Stimulated activated CD4-positive, alpha-beta T cell treated with anti-CD3 and anti-CD28 coated beads, TNF-alpha, amount 100 ng/mL, for 4 hours (primary cell): ENCODE measurements around the gene PLTP.
"Not testable (repeated sequence)": the region's sequence is repeated elsewhere in the genome, so short reads cannot be mapped to it uniquely, and the experiment has no call there.

Experiments
- DNase-seq, 3 experiments: peaks; one replicate each; pipeline ENCODE4 v3.0.0-alpha.2; 2020; ENCODE audit warnings: low read depth in 3 of 3

The PLTP gene

DNA sequence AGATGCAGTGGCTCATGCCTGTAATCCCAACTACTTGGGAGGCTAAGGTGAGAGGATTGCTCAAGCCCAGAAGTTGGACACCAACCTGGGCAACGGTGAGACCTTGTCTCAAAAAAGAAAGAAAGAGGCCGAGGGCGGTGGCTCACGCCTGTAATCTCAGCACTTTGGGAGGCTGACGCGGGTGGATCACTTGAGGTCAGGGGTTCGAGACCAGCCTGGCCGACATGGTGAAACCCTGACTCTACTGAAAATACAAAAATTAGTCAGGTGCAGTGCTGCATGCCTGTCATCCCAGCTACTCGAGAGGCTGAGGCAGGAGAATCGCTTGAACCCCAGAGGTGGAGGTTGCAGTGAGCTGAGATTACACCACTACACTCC is 37.9 kb downstream of the PLTP start:
- DNase-seq: not testable (repeated sequence)

- DNase-seq: no peak
Measured at GRCh38 chr20:45873409-45874103, 38.4 kb downstream of the PLTP start.

GRCh38 chr20:45872626-45873025 is 39.3 kb downstream of the PLTP start:
- no peak for DNase-seq

GRCh38 chr20:45867819-45868176 is 44.2 kb downstream of the PLTP start:
- no peak for DNase-seq

GRCh38 chr20:45867136-45867818 is 44.7 kb downstream of the PLTP start:
- DNase-seq: no peak

DNA sequence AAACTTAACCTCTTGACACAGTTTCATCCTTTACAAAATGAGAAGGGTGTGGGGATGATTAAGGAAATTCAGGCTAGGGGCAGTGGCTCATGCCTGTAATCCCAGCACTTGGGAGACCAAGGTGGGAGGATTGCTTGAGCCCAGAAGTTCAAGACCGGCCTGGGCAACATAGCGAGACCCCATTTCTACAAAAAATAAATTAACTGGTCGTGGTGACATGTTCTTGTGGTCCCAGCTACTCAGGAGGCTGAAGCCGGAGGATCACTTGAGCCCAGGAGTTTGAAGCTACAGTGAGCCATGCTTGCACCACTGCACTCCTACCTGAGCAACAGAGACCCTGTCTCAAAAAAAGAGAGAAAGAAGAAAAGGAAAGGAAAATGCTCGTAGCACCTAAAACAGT is 45.5 kb downstream of the PLTP start:
- DNase-seq: no peak

- no peak for DNase-seq
Measured at GRCh38 chr20:45863543-45864470, 48.1 kb downstream of the PLTP start.

DNA sequence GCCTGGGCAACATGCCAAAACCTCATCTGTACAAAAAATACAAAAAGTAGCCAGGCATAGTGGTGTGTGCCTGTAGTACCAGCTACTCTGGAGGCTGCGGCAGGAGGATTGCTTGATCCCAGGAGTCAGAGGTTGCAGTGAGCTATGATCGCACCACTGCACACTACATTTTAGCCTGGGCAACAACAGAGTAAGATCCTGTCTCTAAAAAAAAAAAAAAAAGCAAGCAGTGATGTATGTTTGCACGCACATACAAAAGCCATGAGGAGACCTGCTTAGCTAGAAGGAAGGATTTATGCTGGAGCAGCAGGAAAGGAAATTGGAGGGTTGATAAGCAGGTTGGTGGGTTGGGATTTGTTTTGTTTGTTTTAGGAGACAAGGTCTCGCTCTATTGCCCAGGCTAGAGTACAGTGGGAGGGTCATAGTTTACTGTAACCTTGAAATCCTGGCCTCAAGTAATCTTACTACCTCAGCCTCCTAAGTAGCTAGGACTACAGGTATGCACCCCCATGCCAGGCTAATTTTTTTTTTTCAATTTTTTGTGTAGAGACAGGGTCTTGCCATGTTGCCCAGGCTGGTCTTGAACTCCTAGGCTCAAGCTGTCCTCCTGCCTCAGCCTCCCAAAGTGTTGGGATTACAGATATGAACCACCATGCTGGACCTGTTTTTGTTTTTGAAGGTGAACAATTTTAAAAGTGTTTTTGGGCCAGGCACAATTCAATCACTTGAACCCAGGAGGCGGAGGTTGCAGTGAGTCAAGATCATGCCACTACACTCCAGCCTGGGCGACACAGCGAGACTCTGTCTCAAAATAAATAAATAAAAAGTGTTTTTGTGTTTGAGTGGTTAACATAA is 50.5 kb downstream of the PLTP start:
- no peak for DNase-seq

DNA sequence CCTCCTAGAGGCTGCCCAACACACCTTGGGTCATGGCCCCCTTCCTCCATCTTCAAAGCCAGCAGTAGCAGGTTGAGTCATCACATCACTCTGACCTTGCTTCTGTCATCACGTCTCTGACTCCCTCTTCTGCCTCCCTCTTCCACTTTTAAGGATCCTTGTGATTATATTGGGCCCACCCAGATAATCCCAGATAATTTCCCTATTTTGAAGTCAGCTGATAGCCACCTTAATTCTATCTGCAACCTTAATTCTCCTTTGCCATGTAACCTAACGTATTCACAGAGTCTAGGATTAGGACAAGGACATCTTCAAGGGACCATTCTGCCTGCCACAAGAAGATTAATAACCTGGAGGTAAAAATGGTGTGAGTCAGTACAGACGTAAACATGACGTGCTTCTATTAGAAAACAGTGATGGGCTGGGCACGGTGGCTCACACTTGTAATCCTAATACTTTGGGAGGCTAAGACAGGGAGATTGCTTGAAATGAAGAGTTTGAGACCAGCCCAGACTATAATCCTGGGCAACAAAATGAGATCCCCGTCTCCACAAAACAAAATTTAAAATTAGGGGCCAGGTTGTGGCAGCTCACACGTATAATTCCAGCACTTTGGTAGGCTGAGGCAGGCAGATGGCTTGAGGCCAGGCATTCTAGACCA is 51.3 kb downstream of the PLTP start:
- DNase-seq: no peak

DNA sequence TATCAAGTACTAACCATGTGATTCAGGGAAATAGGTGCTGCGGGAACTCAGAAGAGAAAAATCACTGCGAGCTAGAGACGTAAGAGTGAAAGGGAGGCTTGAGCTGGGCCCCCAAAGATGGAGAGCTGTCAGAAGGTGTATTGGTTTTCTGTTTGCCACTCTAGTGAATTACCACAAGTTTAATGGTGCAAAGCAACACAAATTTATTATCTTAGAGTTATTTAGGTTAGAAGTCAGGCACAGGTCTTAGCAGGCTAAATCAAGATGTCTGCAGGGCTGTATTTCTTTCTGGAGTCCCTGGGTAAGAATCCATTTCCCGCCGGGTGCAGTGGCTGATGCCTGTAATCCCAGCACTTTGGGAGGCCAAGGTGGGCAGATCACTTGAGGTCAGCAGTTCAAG is 52.0 kb downstream of the PLTP start:
- DNase-seq: no peak

GRCh38 chr20:45857882-45858216 is 54.1 kb downstream of the PLTP start:
- no peak for DNase-seq

GRCh38 chr20:45857114-45857881 is 54.7 kb downstream of the PLTP start, which contains the start of the genes ACOT8 and ZSWIM3:
TSS of gene ACOT8 (minus strand) at chr20:45857392. CDS start at chr20:45857315, 77 bp downstream.
TSS of gene ZSWIM3 (plus strand) at chr20:45857614. CDS start at chr20:45857826, 212 bp downstream.
- DNase-seq: peak; percentile 56 to 90 (median 81)

DNA sequence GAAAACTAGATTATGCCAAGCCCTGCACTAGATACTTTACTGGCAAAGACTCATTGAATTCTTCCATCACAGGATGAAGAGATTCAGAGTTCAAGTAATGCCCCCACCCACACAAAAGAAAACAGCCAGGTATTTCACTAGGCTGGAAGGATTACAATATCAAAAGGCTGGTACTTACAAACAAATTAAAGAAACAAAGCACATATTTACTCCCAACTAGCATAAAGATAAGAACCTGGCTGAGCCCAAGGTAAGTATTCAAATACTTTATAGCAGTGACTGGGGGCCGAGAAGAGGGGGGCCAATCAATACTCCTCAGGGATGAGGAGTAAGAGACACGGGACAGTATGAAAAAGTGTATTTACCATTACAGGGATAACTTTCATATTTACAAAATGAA is 58.5 kb downstream of the PLTP start:
- no peak for DNase-seq

DNA sequence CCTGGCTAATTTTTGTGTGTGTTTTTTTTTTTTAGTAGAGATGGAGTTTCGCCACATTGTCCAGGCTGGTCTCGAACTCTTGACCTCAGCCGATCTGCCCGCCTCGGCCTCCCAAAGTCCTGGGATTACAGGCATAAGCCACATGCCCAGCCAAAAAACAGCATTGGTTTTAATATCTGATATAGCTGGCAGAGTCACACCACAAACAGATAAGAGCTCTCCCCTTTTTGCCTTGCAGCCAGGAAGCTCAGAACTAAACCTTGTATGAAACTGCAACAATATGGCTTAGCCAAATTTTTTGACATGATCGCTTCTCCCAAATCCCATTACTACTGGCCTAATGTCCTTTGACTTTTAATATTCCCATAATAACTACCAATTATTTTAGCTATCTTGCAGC is 59.6 kb downstream of the PLTP start:
- no peak for DNase-seq

DNA sequence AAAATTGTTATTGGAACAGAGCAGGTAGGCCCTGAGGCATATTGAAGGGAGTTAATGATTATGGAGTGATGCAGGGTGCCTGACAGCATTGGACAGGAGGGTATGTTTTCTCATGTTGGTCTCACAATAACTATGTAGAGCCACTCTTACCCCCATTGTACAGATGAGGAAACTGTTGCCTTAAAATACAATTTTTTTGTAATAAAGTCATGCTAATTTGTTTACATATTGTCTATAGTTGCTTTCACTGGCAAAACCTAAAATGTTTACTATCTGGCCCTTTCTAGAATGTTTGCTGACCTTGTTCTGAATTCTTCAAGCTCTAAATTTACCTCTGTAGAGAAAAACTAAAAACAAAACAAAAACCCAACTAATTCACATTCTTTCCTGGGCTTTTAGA is 60.5 kb downstream of the PLTP start:
- DNase-seq: no peak

- DNase-seq: no peak
Measured at GRCh38 chr20:45850926-45851325, 61.0 kb downstream of the PLTP start.

GRCh38 chr20:45850238-45850637 is 61.7 kb downstream of the PLTP start:
- DNase-seq: no peak

DNA sequence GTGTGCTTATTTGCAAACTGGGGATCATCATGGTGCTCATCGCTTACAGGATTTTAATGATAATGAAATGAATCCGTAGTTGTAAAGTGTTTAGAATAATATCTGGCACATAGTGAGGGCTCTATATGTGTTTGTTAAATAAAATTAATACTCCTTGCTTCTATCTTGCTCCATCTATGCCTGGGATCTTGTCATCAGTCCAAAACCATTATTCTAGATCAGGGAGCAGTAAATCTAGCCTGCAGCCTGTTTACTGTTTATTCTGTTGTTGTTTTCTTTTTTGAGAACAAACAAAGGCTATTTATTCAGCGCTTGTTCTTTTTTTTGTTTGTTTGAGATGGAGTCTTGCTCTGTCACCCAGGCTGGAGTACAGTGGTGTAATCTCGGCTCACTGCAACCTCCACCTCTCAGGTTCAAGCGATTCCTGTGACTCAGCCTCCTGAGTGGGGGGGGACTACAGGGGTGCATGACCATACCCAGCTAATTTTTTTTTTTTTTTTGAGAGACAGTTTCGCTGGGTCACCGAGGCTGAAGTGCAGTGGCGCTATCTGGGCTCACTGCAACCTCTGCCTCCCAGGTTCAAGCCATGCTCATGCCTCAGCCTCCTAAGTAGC is 62.9 kb downstream of the PLTP start:
- DNase-seq: no peak
